ENCODE measurements around the gene SOX14.

SOX14 gene

DNA sequence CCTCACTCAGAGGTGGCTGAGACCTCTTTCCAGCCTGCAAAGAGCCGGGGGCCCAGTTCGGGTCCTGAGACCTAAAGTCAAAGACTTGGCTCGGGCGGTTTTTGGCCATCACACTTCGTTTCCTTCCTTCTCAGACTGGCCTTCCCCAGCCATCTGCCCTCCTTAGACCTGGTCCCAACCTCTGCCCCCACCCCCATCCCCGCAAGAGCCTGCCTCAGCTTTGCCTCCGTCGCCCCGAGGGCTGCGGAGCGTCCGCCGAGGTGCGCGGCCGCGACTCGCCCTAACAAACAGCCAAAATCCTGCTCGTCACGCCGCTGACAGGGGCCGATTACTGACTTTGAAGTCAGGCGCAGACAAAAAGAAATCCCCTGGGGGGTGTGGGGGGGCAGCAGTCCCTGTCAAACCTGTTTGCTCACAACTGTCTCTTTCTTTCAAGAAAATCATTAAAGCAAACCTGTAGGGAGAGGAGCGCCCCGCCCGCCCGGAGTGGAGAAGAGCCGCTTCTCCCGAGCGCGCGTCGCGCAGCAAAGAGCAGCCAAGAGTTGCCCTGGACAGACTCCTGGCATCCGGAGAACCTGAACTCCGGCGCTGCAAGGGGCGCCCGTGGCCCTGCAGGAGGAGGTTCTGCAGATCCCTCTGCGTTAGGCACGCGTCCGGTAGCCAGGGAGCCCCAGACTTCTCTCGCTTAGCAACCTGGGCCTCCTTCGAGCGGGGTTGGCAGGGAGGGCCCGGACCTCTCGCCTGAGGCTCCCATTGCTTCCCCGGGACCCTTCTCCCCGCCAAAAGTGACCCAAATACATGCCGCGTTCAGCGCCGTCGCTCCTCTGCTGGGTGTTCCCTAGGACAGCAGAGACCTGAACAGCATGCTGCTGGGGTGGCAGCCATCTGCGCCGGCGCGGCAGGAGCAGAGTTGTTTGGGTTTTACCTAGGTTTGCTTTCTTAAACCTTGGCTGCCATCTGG, 4.5 kb downstream of the SOX14 start:
- DNase-seq (ENCODE audit: low read depth), result no peak

- DNase-seq (ENCODE audit: low read depth), result no peak
Measured at GRCh38 chr3:137769322-137770065, 5.4 kb downstream of the SOX14 start.

DNA sequence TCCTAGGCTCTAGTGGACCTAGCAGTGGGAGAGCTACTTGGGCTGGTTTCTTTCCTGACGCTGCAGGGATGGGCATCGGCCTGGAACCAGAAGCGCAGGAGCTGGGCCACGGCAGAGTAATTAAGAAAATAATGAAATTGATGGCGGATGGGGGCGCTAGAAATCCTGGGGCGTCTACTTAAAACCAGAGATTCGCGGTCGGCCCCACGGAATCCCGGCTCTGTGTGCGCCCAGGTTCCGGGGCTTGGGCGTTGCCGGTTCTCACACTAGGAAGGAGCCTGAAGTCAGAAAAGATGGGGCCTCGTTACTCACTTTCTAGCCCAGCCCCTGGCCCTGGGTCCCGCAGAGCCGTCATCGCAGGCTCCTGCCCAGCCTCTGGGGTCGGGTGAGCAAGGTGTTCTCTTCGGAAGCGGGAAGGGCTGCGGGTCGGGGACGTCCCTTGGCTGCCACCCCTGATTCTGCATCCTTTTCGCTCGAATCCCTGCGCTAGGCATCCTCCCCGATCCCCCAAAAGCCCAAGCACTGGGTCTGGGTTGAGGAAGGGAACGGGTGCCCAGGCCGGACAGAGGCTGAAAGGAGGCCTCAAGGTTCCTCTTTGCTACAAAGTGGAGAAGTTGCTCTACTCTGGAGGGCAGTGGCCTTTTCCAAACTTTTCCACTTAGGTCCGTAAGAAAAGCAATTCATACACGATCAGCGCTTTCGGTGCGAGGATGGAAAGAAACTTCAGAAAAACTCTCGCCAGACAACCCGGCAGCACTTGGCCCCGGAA, 6.1 kb downstream of the SOX14 start:
- no peak for DNase-seq (ENCODE audit: low read depth)

- no peak for DNase-seq (ENCODE audit: low read depth)
Measured at GRCh38 chr3:137770835-137771399, 6.8 kb downstream of the SOX14 start.

GRCh38 chr3:137771401-137772213, 7.5 kb downstream of the SOX14 start:
- no peak for DNase-seq (ENCODE audit: low read depth)

- DNase-seq (ENCODE audit: low read depth), result no peak
Measured at GRCh38 chr3:137772214-137772955, 8.3 kb downstream of the SOX14 start.

DNA sequence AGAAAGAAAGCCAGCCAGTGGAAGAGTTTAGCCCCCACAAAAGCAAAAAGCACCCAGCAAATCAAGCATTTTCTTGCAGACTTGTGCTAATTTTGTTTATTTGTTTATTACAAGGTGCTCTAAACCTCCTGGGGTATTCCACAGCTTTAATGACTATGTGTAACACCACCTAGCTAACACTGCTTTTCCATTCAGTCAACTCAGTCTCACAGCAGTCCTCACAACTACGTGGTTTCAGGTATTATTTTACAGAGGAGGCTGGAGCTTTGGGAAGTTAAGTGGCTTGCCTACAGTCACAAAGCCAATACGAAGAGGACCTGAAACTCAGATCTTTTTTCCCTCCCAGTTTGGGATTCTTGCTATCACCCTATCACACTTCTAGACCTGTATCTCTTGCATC, 14.8 kb downstream of the SOX14 start:
- no peak for DNase-seq (ENCODE audit: low read depth)

- no peak for DNase-seq (ENCODE audit: low read depth)
Measured at GRCh38 chr3:137787529-137787928, 23.4 kb downstream of the SOX14 start.

- no peak for DNase-seq (ENCODE audit: low read depth)
Measured at GRCh38 chr3:137789236-137789635, 25.1 kb downstream of the SOX14 start.

DNA sequence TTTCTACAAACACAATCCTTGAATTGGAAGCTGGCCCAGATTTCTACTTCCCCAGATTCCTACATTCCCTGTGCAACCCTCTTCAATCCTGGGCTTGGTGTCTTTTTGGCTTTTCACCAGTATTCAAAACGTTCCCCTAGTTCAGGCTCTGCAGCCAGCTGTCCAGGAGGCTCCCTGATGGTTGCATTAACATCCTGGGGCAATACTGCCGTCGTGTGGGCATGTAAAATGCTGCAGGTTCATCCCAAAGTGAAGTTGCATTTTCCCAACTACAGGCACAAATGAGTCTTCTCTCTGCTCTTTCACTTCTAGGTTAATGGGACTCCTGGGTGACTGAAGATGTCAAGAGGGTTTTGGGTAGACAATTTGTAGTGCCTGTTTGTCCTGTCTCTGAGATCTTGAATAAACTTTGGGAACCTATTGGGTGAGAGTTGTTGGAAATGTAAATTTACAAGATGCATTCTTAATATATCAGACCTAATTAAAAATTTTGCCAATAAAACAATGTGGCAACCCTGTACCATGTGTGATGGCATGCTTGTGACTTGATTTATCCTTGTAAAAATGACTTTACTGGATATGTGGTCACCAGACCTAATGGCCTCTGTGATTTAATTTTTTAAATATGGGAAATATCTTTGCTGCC, 28.6 kb downstream of the SOX14 start:
- no peak for DNase-seq (ENCODE audit: low read depth)

DNA sequence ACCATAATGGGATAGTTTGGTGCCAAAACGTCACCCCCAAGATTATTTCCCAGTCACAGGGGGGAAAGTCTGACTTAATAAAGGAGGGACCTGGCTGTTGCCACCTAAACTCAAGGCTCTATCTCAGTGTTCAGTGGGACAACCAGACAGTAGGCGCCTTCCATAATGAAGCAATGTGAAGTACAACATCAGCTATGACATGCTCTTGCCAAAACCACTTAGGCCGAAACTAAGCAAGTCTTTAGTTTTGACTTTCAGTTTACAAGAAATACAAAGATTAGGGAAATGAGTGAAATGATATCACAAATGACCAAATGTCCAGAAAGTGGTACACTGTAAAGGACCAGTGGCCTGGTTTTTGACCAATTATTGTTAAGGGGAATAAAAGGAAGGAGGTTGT, 32.9 kb downstream of the SOX14 start:
- DNase-seq (ENCODE audit: low read depth), result no peak

DNA sequence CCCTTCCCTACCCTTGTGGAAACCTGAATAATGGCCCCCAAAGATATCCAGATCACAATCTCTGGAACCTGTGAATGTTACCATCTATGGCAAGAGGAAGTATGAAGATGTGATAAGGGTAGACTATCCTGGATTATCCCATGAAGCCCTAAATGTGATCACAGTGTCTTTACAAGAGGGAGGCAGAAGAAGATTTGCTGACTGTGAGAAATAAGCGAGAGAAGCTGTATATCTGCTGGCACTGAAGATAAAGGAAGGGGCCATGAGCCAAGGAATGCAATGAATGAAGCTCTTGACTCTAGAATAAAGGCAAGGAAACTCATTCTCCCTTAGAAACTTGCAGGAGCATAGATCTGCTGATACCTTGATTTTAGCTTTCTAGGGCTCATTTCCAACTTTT, 39.1 kb downstream of the SOX14 start:
- no peak for DNase-seq (ENCODE audit: low read depth)

DNA sequence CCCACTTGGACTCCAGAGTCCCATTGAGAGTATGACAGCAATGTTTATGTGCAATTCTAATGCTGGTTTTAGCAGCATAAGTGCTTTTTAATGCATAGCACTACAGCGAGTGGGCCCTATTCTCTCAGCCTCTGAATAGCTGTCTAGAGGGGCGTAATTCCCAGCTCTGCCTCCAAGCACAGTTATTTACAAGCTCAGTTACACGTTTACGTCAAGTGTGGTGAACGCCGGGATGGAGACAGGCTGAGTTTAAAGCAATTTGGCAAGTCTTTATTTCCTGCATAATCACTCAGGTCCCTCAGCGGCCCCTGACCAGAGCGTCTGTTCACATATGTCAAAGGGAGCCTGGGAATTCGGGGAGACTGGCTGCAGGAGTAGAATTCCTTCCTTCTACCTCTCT, 43.9 kb downstream of the SOX14 start:
- DNase-seq (ENCODE audit: low read depth), result no peak

- no peak for DNase-seq (ENCODE audit: low read depth)
Measured at GRCh38 chr3:137809509-137809908, 45.4 kb downstream of the SOX14 start.

DNA sequence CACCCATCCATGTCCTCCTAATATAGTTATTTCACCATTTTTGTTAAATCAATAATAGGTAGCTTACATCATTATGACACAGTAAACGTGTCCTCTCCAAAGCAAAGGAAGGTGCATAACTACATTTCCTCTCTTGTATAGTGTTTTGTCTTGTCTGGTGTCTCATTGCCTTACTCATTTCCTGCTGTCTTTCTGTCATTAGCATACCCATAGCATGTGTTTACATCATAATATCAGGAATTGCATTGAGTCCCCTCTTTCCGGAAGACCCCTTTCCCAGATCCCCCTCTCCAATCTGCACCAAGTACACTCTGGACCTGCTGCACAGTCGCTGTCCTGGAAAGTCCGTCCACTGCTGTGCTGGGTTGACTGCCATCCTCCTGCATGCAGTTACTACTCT, 47.9 kb downstream of the SOX14 start:
- no peak for DNase-seq (ENCODE audit: low read depth)

- DNase-seq (ENCODE audit: low read depth), result no peak
Measured at GRCh38 chr3:137815251-137815650, 51.1 kb downstream of the SOX14 start.

Data from stimulated activated CD8-positive, alpha-beta memory T cell treated with anti-CD3 and anti-CD28 coated beads, Interleukin-15, amount 100 ng/mL, for 1 hour (primary cell).